ENCODE measurements around the gene GRM4.

The GRM4 gene

DNA sequence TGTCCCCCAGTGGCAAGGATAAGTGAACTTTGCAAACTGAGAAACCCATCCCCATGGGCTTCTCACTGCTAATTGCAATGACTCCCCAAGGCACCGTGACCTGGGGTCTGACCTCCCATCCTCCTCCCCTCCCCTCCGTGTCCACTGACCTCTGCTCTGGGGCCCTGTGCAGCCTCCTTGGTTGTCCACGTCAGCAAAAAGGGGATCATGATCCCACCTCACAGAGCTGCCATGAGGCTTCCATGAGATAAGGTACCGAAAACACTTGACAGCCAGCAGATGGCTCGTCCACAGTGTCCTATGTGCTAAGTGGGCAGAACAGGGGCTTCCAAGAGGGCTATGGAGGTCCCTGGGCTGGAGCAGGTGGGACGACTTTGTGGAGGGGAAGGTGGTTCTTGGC, 104.5 kb downstream of the GRM4 start:
- DNase-seq = no peak

DNA sequence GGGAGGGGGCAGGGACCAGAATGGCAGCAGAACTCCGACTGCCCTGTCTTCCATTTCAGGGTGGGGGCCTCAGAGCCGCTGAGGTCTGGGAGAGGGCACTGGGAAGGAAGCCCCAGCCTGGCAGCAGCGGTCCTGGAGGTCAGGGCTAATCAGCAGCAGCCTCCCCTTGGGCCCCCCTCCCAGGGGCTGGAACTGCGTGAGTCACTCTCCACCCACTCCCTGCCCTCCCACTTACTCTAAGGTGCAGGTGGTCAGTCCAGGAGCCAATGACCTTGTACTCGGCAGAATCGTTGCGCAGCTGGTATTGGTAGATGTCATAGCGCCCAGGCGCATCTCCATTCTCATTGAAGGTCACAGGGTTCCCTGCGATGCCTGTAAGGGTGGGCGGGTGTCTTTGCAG, 105.9 kb downstream of the GRM4 start:
- DNase-seq = no peak

DNA sequence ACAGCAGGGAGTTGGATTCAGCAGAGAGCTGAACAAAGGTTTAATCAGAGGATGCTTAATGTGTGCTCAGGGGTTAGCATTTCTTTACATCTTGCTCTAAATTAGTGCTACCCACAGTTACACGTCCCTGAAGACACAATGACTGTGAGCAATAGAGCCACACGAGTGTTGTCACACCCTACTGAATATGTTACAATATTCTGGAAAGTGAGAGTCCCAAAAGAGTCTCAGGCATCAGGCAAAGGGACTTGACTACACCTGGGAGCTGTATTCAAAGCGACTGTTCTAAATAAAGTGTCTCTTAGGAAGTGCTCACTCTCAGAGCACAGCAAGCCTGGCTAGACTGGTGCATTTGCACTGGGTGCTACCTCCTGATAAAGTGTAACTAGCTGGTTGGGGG, 108.7 kb downstream of the GRM4 start:
- DNase-seq = no peak

DNA sequence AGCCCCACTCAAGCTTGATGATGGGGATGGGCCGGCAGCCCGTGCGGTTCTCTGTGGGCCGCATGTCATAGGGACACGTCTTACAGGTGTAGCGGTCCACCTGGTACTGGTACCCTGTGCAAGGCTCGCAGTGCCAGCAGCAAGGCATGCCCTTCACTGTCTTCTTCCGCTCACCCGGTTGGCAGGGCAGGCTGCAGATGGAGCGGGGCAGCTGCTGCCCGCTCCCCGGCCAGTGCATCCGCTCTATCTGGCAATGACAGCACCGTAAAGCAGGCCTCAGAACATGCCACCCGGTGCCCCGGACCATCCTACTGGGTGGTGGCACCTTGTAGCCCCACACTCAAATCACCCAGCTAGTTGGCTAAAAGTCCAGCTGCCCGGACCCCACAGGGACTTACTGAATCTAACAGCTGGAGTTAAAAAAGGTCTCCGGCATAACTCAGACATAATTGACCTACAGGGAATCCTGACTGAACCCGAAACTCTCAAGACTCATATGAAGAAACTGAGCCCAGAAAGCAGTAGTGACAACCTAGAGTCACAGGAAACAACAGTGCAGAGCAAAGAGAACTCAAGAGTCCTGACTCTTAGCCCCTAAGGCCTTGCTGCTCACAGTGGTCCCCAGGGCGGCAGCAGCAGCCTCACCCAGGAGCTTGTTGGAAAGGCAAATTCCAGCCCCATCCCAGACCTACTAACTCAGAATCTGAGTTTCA, 109.4 kb downstream of the GRM4 start:
- DNase-seq = no peak

DNA sequence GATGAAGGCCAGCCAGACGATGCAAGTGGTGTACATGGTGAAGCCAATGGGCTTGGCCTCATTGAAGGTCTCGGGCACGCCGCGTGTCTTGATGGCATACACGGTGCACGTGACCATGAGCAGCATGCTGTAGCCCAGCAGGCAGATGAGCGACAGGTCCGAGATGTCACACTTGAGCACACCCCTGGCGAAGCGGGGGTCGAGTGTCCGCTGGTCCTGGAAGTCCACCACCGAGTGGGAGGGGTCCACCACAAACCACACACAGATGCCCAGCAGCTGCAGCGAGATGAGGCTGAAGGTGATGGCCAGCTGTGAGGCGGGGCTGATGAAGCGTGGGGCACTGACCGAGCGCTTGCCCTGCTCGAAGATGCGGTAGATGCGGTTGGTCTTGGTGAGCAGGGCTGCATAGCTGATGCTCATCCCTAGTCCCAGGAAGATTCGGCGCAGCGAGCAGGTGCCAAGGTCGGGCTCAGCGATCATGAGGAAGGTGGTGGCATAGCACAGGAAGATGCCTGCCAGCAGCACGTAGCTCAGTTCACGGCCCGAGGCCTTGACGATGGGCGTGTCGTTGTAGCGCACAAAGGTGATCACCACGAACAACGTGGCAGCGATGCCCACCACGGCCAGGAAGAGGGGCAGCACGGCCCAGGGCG, 110.1 kb downstream of the GRM4 start:
- DNase-seq = no peak

DNA sequence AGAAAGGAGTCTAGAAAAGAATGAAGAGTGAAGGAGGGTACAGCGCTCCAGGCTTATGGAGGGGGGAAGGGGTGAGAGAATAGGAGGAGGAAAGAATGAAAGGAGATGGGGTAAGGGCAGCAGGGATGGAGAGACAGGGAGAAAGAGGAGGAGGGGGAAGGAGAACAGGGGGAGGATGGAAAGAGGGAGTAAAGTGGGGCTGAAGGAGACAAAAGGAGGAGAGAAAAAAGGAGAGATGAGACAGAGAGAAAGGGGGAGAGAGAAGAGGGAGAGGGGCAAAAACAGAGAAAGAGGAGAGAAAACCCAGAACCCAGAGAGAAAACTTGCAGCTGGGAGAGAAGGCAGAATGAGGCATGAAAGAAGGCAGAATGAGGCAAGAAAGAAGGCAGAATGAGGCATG, 110.7 kb downstream of the GRM4 start:
- DNase-seq = no peak

DNA sequence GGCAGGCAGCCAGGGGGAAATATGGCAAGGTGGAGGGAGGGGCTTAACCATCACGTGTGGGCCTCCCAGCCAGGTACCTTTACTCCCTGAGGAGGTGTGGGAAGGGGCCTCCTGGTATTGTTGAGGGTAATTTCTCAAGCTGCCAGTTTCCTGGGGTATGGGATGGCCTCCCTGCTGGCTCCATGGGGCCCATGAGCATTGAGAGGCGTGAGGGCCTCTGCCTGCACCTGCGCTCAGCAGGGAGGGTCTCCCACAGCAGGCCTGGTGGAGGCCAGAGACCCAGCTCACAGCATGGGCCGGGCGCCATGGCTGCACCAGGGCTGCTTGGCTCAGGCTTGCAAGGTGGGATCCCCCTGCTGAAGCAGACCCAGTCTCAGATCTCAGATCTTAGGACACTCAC, 113.0 kb downstream of the GRM4 start:
- DNase-seq = no peak

DNA sequence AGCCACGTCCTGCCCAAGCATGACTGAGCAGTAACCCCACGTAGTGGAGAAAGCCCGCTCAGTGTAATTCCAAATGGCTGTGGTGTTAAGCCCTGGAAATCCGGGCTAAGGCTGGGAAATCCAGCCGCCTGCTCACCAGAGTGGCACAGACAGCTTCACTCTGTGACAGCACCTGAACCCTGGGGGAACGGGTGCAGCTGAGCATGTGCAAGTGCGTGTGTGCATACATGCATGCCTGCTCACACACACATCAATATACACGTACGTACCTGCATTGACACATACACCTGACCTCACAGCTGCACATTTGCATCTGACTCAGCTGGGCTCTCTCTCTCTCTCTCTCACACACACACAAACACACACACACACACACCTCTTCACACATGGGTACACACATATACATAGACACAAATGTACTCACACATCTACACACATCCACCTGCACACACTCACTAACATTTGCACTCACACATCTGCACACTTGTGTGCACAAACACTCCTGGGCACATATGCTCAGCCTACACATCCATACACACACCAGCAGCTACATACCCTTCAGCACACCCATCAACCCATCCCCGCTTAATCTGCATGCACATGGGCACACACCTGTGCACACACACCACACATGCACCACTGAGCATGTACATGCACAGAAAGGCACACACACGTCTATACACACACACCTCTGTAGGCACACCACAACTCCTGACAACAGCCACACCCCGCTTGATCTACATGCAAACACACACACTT, 114.1 kb downstream of the GRM4 start:
- no peak for DNase-seq

DNA sequence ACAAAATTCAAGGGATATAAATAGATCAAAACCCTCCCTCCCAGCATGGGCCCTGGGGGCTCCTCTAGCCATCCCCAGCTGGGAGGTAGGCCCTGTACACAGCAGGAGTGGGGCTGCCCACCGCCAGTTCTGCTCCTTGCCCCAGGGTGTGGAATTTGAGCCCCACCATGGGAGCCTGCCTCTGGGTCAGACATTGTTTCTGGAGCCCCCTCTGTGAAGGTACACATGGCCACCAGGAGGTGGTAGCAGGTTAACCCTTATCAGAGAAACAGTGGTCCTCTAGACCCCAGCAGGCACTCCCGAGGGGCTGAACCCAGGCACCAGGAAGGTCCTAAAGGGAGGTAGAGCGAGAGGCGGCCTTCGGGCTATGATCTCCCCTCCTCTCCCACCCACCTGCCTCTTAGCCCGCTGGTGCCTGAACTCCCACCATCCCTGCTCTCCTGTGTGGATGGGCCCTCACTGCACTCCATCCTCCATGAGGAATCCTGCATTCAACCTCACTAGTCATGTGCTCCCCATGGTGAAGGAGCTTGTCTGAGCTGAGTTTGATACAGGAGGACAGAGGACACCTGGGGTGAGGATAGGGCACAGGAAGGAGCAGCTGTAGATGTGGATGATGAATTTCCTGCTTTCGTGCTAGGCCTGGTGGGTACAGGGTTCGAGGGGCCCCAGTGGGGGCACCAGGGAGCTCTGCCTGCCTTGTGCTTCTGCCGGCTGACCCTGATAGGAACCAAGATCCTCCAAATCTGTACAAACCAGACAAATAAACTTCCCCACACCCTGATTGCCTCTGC, 114.9 kb downstream of the GRM4 start:
- no peak for DNase-seq

DNA sequence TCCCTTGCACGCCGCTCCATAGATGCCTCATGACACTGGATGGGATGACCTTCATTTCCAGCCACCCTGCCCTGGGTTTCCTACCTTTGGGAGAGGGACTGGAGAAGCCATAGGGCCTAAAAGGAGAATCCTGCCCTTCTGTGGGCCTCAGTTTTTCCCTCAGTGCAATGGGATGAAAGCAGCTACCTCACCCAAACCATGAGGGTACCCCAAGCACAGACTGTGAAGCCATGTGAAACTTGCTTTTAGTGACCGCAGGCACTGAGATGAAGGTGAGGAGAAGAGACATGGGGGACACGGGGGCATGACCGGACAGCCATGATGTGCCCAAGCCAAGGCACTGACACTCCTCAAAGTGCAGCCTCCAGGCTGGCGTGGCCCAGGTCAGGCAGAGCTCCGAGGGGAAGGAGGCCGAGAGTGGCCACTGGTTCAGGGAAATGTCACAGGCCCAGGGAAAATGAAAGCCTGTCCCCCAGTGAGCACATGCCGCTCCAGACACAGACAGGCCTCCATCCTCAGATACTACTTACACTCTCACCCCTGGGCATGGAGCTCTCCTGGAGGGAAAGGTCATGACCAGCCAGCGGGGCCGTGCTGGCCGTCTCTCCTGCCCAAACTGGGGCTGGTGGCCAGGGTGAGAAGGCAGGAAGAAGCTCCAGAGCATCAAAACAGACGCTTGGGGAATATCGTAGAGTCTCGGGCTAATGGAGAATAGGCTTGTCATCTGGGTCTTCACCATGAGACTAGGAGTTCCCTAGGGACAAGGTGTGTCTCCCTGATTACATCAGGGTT, 116.2 kb downstream of the GRM4 start:
- no peak for DNase-seq

DNA sequence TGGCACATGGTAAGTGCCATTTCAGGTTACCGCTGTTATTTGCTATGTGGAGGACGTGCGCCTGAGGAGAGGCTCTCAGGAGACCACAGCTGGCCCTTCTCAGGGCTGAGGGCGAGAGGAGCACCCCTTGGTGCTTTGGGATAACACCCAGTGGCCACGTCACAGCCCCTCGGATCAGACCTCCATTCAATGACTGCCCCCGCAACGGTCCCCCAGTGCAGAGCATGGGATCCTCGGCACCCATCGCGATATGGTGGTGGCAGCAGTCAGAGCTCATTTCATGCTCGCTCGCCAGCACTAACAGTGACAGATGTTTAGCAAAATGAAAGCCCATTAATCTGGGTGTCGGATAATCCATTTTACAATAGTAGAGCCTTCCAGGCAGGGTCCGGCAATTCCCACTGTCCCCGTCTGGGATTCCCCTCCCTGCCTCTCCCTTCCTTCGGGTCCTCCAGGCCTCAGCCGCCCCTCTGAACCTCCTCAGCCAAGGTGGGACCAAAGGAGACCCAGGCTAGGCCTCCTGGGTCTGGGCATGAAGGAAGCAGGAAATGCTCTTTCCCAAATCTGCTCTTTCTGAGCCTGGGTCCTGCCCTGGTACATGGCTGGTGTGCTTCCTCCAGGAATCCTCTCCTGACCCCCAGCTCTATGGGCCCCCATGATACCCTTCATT, 117.1 kb downstream of the GRM4 start:
- DNase-seq = no peak

DNA sequence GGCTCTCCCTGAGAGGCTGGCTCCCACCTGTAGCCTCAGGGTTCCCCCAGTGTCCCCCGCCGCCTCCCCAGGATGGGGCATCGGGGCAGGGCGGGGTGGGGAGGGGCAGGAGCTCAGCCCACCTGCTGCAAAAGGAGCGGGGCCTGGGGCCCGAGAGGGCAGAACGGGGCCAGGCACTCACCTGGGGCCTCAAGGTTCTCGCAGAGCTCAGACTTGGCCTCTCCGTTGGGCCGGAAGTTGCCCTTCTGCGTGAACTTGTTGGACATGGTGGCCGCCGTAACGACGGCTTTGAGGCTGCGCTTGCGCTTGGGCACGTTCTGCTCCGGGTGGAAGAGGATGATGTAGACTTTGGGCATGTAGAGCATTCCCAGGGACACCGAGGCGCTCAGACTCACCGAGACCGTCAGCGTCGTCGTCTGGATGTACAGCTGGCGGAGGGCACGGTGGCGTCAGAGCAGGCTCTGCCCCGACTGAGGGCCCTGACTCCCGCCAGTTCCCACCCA, 117.9 kb downstream of the GRM4 start:
- no peak for DNase-seq

DNA sequence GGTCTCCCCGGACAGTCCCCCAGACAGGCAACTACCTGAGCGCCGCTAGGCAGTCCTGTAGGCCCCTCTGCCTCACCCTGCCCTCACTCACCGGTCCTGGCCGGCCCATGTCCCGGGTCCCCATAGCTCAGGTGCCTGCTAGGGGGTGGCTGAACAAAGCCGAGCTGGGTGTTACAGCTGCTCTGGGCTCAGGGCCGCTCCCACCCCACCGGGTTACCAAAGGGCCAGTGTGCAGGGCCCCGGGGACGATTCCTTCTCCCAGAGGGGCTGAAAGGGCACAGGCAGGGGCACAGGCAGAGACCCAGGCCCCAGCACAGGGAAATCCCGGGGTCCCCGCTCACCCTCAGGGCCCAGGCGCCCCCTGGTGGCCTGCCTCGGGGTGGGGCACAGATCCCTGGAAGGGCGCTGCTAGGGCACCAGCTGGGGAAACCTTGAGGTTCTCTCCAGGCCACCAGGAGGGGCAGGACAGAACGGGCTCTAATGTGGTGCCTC, 118.4 kb downstream of the GRM4 start:
- no peak for DNase-seq

DNA sequence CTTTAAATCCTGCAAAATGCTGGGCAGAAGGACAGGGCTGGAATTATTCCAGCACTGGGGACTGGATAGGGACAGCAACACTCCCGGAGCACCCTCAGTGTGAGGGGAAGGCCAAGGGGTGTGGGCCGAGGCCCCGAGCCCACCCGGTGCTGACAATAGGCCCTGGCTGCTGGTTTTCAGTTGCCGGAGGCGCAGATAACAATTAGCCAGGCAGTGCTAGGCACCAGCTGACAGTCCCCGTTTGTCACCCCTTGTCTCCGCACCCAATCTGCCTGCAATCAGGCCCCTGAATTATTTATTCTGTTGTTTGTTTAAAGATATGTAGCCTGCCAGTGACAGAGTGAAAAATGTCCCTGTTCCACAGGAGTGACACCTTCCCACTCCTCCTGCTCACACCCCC, 120.0 kb downstream of the GRM4 start:
- peak; percentile 31 for DNase-seq

DNA sequence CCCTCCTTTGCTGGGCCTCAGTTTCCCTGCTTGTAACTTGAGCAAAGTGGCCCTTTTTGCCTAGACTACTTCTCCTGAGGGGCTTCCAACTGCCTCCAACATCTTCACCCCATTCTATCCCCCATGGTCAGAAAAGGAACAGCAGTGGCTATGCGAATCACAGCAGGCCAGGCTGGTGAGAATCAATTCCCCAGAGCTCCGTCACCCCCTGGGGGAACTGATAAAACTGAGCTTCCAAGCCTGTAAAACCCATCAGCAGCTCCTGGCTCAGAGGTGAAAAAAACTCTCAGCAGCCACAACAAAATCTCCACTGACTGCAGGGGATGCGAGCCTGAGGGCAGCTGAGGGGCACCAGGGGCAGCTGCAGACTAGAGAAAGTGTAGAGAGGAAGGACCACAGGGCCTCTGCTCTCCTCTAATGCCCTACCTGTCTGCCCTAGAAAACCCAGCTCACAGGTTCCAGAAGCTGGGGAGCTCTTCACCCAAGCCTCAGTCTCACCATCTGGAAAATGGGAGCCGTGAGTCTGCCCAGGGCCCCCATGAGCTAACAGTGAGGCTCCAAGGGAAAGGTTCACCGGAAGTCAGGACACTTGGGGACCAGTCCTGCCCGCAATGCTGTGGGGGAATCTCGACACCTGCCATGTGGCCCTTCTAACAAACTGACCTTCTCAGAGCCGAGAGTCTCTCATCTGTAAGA, 120.6 kb downstream of the GRM4 start:
- DNase-seq = no peak

DNA sequence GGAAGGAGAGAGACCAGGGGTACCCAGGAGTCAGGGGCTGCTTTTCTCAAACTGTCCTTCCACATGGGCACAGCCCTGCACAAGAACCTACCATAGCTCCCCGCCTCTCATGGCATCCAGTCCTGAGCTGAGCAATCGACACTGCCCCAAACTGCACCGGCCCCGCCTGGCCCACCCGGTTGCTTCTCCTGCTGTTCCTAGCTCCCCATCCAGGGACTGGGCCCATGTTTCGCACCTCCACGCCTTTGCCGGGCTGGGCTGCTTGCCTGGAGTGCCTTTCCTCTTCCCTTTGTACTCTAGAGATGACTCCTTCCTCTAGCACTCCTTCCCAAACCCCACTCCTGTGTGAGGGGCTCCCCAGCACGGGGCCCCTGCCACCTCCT, 123.0 kb downstream of the GRM4 start:
- DNase-seq = no peak

DNA sequence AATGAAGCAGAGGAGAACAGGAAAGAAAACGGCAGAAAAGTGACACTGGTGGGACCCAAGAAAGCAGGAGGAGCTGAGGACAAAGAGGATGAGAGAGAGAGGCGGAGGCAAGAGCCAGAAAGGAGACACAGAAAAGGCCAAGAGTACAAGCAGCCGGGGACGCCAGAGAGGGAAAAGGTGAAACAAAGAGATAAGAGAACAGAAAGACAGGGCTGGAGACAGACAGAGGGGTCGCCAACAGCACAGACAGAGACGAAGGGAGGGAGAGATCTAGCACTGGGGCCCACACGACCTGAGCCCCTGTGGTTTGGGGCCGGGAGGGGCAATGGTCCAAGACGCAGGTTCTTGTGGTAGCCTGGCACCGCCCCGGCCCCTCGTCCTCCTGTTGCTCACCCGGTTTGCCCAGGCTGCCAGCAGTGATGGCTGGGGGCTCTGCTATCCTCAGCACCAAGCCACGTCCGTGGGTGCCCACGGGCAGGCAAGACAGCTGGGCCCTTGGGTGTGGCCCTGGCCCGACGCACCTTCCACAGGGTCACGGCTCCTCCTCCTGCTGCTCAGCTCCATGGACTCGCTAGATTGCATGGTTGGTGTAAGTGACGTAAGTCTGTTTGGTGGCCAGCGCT, 123.5 kb downstream of the GRM4 start:
- no peak for DNase-seq

DNA sequence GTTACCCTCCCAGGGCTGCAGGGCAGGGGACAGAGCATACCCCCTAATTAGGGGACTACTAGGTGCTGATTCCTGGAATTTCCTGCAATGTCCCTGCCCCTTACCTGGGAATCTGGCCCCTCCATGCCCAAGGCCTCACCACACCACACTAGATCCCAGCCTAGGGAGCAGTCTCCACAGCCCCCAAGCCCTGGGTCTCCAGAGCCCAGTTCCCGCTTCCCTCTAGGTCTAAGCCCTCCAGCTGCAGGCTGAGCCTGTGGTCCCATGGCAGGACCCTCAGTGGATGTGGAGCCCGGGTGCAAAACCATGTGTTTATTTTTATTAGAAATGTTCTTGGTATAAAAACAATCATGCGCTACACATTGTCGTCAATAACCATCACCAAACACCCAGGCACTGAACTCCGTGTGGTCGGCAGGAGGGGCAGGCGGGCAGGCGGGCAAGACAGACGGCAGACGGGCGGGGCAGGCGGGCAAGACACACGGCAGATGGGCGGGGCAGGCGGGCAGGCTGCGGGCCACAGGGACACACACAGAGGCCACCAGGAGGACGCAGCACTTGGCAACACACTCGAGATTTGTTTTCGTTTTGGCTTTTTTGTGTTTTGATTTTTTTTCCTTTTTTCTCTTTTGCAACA, 124.2 kb downstream of the GRM4 start:
- no peak for DNase-seq

DNA sequence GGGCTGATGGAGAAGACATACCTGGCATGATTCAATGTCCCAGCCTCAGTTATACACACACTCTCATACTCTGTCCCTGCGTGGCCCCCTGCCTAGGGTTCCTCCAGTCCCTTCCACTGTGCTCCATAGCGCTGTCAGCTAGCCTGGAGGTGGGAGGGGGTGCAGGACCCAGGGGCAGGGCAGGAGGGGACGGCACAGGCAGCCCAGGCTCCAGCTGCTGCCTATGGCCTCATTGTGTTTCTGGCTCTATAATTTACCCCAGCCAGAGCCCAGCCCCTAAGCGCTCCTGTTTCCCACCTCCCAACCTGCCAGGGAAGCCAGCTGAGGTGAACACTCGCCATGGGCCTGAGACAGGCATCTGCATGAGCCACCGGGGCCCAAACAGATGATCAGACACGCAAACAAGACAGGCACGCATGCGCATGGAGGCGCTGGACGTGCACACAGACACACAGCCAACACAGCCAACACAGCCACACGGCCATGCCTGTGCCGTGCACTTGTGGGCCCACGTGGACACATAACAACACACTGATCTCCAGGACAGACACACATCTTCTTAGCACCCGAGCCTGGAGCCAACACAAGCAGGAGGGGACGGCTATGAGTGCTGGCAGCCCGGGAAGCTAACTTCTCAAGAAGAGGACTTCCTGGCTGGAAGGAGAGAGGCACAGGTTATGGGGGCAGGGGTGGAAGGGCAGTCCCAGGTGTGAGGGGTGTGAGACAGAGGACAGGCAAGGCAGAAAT, 124.9 kb downstream of the GRM4 start:
- DNase-seq = no peak

Measured in NCI-H1417 treated with DMSO at 0.1 percent for 48 hours (cell line).